GM18858 (cell line): ENCODE measurements around the gene ORAI2.
"Not testable (repeated sequence)": the region's sequence is repeated elsewhere in the genome, so short reads cannot be mapped to it uniquely, and the experiment has no call there.

Experiments used
- ATAC-seq: cut with Tn5 transposase; IDR thresholded peaks from one replicate; pipeline ENCODE4 v1.9.1; 2021; ENCODE audit not compliant: unreplicated experiment

ORAI2 gene

DNA sequence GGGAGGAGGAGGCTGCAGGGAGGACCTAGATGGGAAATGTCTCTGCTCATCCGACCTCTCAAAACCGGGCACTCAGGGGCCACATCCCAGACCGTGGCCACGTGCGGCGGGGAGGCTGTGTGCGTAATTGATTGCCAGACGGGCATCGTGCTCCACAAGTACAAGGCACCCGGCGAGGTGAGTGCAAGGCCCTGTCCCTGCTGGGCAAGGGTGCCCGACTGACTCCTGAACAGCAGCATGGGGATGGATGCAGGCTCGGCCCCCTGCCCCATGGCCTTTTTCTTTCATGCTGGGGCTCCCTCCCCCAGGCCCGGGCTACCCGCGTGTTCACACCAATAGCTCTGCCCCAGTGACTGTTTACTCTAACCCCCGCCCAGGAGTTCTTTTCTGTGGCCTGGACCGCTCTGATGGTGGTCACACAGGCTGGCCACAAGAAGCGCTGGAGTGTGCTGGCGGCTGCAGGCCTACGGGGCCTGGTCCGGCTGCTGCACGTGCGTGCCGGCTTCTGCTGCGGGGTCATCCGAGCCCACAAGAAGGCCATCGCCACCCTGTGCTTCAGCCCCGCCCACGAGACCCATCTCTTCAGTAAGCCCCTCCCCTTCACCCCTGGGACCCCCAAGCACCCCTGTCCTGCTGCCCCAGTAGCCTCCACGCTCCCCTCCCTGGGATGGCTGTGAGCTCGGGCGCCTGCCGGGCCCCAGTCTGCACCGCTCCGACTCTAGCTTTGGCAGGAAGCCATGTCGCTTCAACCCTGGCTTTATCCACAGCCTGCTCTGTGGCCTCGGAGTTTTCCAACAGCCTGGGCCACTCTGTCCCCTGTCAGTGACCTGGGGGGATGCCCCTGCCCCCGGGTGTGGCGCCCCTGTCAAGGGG is 35.3 kb downstream of the ORAI2 start:
- ATAC-seq, result no peak

DNA sequence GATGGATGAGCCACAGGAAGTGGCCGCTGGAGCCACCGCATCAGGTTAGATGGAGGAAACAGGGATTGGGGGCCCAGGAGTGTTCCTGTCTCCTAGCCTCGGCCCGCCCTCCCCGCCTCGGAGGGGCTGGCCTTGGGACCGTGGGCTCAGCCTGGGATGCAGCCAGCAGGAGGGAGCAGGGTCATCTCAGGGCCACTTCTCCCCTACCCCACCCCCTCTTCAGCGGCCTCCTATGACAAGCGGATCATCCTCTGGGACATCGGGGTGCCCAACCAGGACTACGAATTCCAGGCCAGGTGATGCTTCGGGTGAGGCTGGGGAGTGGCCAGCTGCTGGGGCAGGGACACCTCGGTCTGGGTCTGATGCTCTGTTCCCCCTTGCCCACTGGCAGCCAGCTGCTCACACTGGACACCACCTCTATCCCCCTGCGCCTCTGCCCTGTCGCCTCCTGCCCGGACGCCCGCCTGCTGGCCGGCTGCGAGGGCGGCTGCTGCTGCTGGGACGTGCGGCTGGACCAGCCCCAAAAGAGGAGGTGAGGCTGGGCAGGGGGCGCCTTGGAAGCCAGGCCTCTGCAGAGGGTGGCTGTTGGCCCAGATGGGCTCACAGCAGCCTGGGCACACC is 36.1 kb downstream of the ORAI2 start:
- ATAC-seq, result no peak

DNA sequence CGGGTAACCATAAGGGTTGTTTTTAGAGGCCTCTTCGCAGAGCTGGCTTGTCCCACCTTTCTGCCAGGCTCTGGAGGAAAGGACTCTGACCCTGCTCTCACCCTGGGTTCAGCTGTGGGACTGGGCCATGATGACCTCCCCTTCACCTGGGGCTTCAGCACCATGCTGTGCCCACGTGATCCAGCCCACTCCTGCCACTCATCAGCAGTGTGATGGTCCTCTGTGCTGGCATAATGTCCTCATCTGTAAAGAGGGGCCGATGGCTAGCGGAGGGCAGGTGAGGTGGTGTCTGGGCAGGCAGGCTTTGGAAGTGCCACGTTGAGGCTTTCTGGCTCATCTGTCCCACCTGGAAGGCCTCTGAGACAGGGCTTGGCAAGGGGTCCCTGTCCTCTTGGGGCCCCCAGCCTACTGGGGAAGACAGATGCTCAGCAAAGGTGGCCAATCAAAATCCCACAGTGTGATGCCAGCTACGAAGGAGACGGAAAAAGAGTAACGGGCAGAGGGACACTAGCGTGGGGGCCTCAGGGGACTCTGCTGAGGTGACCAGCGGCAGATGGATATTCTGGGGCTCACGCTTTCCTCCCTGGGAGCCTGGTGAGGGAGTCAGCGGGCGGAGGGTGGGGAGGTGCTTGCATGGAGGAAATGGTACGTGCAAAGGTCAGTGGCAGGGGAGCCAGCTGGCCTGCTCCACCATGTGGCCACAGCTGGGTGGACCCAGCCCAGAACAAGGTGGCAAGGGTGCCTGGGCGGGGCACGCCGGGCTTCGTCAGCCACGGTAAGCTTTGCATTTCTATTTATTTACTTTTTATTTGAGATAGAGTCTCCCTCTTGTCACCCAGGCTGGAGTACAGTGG is 36.8 kb downstream of the ORAI2 start:
- no peak for ATAC-seq

- no peak for ATAC-seq
Measured at GRCh38 chr7:102471791-102472125, 38.4 kb downstream of the ORAI2 start.

GRCh38 chr7:102472126-102473041 is 39.0 kb downstream of the ORAI2 start:
- no peak for ATAC-seq

DNA sequence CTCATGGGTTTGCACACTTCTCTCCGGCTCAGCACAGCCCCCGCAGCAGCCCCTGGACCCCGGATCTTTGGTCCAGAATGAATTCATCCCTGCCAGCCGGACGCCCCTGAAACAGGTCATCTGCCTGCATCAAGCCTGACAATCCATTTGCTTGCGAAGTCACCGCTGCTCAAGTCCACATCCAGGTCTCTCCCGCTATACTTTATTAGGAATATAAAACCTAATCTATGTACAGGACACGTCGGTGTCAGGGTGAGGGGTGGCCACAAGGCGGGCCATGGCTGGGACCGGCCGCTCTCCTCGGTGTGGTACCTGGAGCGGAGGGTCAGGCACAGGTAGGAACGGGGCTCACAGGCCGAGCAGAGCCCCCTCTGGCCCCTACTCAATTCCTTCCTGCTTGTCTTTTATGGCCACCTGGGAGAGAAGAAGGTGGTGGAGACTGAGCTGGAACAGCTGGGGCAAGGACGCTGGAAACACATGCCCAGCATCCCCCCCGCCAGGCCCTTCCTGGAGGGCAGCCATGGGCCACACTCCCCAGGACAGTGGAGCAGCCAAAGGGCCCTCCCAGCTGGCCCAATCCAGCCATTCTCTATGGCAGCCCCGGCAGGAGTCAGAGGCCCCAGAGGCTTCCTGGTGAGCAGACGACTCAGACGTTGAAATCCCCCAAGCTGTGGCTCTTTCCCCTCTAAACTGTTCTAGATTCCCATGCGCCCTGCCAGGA is 40.1 kb downstream of the ORAI2 start:
- no peak for ATAC-seq

DNA sequence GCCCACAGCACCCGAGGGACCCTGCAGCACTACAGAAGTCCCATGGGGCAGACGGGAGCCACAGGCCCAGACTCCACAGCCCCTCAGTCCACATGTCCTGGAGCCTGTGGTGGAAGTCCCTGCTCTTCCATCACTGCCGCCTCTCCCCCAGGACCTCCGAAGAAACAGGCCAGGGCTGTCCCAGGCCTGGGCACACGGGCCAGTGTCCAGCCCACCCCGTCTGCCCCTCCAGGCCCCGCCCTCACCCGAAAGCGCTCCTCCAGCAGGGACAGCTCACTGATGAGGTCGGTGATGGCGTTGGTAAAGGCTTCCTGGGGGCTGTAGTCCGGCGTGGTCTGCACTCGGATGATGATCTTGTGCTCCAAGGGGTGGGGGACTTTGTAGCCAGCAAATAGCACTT is 40.7 kb downstream of the ORAI2 start:
- not testable (repeated sequence) for ATAC-seq

DNA sequence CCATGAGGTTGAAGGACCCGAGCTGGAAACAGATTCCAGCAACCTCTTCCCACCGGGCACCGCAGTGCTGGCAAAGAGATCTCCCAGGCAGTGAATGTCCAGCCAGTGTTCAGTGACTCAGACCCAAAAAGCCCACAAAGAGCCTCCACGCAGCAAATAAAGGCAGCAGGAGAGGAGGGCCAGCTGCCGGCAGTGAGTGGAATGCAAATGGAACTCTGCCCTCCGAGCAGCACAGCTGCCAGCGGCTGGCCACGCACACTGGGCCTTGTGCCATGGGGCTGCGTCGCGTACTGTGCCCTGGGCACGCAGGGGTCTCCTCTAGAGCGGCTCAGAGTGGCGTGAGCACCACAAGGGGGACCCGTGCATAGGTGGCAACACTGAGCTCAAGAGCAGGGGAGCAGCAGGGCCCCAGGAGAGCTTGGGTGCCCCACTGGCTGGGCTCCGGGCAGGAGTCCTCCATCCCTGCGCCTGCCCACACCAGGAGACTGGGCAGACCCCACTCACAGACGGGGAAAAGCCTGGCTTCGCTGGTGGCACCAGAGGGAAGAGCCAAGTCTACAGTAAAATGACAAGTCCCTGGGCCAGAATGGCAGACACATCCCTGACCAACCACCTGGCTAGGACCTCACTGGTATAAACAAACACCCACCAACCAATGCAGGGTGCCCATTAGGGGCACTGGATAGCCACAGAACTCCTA is 41.5 kb downstream of the ORAI2 start:
- ATAC-seq, result not testable (repeated sequence)

DNA sequence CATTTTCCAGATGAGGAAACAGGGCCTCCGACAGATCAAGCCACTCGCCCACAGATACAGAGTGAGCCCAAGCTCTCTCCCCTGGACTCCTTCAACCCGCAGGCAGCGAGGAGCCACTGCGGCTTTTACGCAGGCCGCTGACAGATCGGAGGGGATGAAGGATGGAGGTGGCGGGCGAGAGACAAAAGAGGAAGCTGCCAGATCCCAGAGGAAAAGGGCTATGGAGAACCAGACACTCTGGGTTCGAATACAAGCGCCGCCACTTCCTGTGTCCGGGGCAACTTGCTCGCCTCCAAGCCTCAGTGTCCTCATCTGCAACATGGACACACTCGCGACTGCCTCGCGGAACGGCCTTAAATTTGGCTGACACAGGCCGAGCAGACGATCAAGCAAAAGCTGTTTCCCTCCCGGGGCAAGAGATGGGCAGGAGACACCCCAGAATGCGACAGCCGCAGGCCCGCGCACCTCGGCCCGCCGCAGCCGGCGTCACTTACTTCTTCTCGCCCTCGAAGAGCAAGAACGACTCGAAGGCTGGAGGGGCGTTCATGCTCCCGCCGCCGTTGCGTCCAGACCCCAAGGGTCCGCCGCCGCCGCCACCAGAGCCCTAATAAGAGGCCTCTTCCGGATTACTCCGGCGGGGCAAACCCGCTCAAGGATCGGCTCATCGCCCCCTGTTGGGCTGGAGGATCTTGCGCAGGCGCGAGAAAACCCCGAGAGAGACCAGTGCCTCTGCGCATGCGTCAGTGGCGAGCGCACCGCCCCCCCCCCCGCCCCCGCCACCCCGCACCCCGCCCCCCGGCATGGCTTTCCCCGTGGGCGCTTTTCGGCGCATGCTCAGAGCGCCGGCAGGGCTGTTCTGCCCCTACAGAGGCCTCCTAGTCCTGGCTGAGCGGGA is 45.2 kb downstream of the ORAI2 start, which contains the start of gene POLR2J:
POLR2J (minus strand) TSS at position 609 of the 895 bp plus-strand sequence; CDS start at position 547, 62 bp downstream.
- ATAC-seq, result peak; percentile 68

DNA sequence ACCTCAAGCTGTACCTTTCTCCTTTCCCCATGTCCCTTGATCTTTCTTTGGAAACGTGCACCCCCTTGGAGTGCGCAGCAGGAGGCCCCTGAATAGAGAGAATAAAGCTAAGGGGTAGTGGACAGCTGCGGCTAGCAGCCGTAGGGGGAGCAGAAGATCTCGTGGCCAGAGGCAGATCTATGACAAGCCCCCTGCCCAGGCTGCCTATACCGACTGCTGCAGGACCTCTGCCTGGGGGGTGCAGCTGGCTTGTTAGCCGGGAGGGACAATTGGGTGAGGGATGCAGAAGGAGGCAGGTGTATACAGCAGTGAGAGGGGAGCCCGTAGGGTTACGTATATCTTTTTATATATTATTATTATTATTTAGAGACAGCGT is 45.8 kb downstream of the ORAI2 start:
- peak; percentile 30 for ATAC-seq

DNA sequence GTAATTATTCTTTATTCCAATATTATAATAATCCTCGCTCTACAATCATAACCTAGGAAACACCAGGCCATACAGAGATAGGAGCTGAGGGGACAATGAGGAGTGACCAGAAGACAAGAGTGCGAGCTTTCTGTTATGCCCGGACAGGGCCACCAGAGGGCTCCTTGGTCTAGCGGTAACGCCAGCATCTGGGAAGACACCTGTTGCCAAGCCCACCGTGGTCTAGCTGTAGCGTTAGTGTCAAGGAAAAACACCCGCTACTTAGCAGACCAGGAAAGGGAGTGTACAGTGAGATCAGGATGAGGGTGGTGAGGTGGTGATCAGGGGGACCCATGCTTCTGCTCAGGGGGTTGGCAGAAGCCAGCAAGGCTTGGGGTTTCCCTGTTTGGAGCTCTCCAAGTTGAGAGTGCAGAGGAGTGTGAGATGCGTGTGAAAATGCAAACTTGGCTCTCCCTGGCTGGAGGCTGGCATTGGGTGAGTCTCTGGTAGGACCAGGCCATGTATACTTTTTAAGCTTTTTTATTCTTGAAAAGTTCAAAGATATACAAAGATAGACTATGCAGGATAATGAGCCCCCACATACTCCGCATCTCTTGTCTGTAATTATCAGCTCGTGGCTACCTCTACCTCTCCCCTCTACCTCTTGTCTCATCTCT is 46.7 kb downstream of the ORAI2 start:
- ATAC-seq, result not testable (repeated sequence)

DNA sequence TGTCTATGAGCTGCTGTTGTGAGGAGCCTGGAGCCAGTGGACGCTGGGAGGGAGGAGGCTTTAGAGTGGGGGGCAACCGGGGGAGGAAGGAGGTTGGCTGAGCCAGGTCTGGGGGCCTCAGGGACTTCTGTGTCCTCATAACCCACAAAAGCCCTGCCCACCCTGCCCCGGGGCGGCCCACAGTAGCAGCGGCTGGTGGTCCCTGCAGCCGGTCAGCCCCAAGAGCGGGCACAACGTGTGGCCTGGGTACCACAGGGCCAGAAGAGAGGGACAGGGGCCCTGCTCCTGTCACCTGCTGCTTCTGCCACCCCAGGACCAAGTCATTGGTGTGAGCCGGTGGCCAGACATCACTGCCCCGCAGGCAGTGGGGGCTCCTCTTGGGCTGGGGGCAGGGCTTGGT is 48.6 kb downstream of the ORAI2 start:
- ATAC-seq, result not testable (repeated sequence)

DNA sequence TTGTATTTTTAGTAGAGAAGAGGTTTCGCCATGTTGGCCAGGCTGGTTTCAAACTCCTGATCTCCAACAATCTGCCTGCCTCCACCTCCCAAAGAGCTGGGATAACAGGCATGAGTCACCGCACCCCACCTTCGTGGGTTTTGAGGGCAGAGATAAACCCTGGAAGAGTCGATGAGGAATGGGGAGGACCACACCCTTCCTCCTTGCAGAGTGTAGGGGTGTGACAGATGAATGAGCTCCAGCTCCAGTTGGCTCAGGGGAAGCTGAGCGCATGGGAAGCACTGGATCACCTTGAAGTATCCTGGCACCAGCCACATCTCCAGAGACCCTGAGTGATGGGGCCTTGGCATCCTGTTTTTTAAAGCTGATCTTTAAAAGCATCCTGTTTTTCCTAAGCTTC is 50.9 kb downstream of the ORAI2 start:
- not testable (repeated sequence) for ATAC-seq

GRCh38 chr7:102490529-102491075 is 57.2 kb downstream of the ORAI2 start:
- peak; percentile 38 for ATAC-seq

DNA sequence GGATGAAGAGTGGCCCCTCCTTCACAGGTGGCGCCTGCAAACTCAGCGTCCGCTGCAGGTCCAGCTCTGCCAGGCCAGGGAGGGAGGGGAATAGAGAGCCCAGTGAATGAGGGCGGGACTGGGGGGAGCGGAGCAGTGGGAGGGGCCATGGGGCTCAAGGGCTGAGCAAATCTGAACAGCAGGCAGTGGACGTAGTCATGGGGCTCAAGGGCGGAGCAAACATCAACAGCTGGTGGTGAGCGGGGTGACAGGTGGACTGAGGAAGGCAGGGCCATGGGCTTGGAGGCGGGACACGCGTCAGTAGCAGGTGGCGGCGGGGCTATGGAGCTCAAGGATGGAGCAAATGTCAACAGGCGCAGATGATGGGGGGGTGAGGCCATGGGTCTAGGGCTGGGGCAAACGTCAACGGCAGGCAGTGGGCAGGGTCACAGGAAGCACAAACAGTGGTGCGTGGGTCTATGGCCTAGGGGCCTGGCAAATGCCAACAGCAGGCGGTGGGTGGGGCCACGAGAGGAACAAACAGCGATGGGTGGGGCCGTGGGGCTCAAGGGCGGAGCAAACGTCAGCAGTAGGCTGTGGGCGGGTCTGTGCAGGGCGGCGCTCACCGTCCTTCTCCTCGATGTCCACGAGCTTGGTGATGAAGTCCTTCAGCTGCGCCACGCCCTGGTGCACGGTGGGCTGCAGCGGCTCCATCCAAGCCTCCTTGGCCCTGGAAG is 60.0 kb downstream of the ORAI2 start:
- ATAC-seq, result not testable (repeated sequence)

DNA sequence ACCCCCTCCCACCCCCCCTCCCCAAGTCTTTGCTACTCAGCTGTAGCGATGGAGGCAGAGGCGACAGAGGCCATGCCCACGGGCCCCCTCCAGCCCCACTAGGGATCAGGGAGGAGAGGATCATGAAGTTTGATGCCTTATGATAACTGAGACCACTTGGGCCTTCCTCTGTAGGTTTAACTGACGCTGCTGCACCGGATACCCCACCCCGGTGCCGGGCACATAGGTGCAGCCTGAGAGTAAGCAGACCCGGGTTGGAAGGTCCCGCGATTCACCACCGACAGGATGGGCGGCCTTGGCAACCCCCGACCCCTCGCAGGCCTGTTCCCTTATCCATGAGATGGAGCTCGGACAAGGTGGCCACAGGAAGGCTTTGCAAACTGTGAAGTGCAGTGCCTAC is 60.7 kb downstream of the ORAI2 start:
- ATAC-seq, result not testable (repeated sequence)
